ENCODE measurements around the gene PTCH1. TPM values are rescaled to one million over a fixed set of nuclear protein-coding genes. Genes with fewer than 3 reads are reported as not detected.

Gene PTCH1
- total RNA-seq, 2 donors from 2014 or later, result 12.6 to 19.2 TPM

- no peaks in the 10 kb centered on the region for H3K27me3 ChIP-seq (replicated peaks; ENCODE audit: insufficient read depth)
- H3K27ac ChIP-seq, result no peak overlapping the region
- no peaks in the 10 kb centered on the region for H3K9me3 ChIP-seq
- H3K4me3 ChIP-seq, result no peak overlapping the region
- no peak for TF ChIP-seq CTCF (IDR thresholded peaks at IDR 0.05)
- ATAC-seq (ENCODE audit: insufficient number of reproducible peaks, low FRiP score, low read depth) (no peak), DNase-seq (ENCODE audit: low spot score) (no peak)
- no peaks in the 10 kb centered on the region for H3K4me1 ChIP-seq (ENCODE audit: control insufficient read depth in 1 of 2, low read depth in 2 of 2)
- H3K36me3 ChIP-seq, result peaks cover 11% of the 10 kb centered on the region
These were observed 76.3 kb downstream of the PTCH1 start for GRCh38 chr9:95440447-95440846.

GRCh38 chr9:95438561-95439357 lies 78.0 kb downstream of the PTCH1 start:
- Histone ChIP-seq H3K4me1 (ENCODE audit: control insufficient read depth in 1 of 2, low read depth in 2 of 2) (no peaks in the 10 kb centered on the region), H3K36me3 (no peaks in the 10 kb centered on the region), H3K27ac (no peak overlapping the region), H3K4me3 (no peak overlapping the region), H3K27me3 (replicated peaks; ENCODE audit: insufficient read depth) (no peaks in the 10 kb centered on the region), H3K9me3 (no peaks in the 10 kb centered on the region)
- DNase-seq (ENCODE audit: low spot score), result no peak
- ATAC-seq (ENCODE audit: insufficient number of reproducible peaks, low FRiP score, low read depth), result no peak
- TF ChIP-seq CTCF (IDR thresholded peaks at IDR 0.05), result no peak

- no peak for ATAC-seq (ENCODE audit: insufficient number of reproducible peaks, low FRiP score, low read depth)
- no peak for DNase-seq (ENCODE audit: low spot score)
- no peak for TF ChIP-seq CTCF (IDR thresholded peaks at IDR 0.05)
These were observed 79.2 kb downstream of the PTCH1 start for GRCh38 chr9:95437559-95437958.

GRCh38 chr9:95436416-95436815 lies 80.4 kb downstream of the PTCH1 start:
- Histone ChIP-seq H3K4me3 (no peak overlapping the region), H3K4me1 (ENCODE audit: control insufficient read depth in 1 of 2, low read depth in 2 of 2) (no peaks in the 10 kb centered on the region), H3K9me3 (no peaks in the 10 kb centered on the region), H3K36me3 (no peaks in the 10 kb centered on the region), H3K27ac (no peak overlapping the region), H3K27me3 (replicated peaks; ENCODE audit: insufficient read depth) (no peaks in the 10 kb centered on the region)
- ATAC-seq (ENCODE audit: insufficient number of reproducible peaks, low FRiP score, low read depth) (no peak), DNase-seq (ENCODE audit: low spot score) (no peak)
- TF ChIP-seq CTCF (IDR thresholded peaks at IDR 0.05), result no peak

More at GRCh38 chr9:95437559-95437958, 79.2 kb downstream of the PTCH1 start:
- no peak overlapping the region for H3K4me3 ChIP-seq
- H3K27me3 ChIP-seq (replicated peaks; ENCODE audit: insufficient read depth), result no peaks in the 10 kb centered on the region
- H3K27ac ChIP-seq, result no peak overlapping the region
- no peaks in the 10 kb centered on the region for H3K4me1 ChIP-seq (ENCODE audit: control insufficient read depth in 1 of 2, low read depth in 2 of 2)
- H3K9me3 ChIP-seq, result no peaks in the 10 kb centered on the region
- H3K36me3 ChIP-seq, result no peaks in the 10 kb centered on the region

- ATAC-seq (ENCODE audit: insufficient number of reproducible peaks, low FRiP score, low read depth) (no peak), DNase-seq (ENCODE audit: low spot score) (no peak)
- H3K27me3 ChIP-seq (replicated peaks; ENCODE audit: insufficient read depth), result no peaks in the 10 kb centered on the region
- H3K36me3 ChIP-seq, result no peaks in the 10 kb centered on the region
- H3K4me1 ChIP-seq (ENCODE audit: control insufficient read depth in 1 of 2, low read depth in 2 of 2), result no peaks in the 10 kb centered on the region
- H3K27ac ChIP-seq, result no peak overlapping the region
- TF ChIP-seq CTCF (IDR thresholded peaks at IDR 0.05), result no peak
- peaks cover under 1% of the 10 kb centered on the region for H3K9me3 ChIP-seq
- no peak overlapping the region for H3K4me3 ChIP-seq
These were observed 81.6 kb downstream of the PTCH1 start for GRCh38 chr9:95435074-95435728.

All from thoracic aorta (tissue), 2 donors.